GM19463 (cell line): Measurements from ENCODE around the gene ATAD2B.

ENCODE experiments used
- ATAC-seq: cut with Tn5 transposase; IDR thresholded peaks from one replicate; pipeline ENCODE4 v1.9.1; 2021; ENCODE audit warnings: mild to moderate bottlenecking, moderate library complexity; ENCODE audit not compliant: unreplicated experiment

The ATAD2B gene

DNA sequence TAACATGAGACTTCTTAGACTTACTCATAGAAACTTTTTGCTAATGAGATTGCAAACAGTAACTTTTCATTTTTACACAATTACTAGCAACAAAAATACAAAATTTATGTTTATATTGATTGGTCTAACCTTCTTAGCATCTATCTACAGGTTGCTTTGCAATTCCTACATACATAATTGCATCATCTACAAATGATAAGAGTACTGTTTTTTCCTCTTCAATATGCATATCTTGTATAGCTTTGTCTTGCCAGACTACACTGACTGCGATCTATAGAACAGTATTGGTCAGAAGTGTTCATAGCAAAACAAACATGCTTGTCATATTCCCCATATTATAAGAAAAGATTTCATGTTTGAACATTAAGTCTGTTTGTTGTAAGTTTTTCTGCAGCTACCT, 87.9 kb downstream of the ATAD2B start:
- ATAC-seq = no peak

DNA sequence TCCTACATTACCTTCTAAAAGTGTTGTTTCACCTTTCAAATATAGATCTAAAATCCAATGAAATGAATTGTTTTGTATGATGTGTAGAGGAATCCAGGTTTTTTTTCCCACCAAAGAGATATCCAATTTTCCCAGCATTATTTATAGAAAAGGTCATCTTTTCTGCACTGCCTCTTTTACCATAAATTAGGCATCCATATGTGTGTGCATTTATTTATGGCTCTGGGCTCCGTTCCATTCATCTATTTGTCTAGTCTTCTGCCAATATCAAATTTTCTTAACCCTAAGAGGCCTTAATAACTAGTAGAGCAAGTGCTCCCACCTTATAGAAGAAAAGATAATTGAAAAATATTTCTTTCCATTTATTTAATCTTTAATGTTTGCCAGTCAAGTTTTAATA, 88.3 kb downstream of the ATAD2B start:
- no peak for ATAC-seq

DNA sequence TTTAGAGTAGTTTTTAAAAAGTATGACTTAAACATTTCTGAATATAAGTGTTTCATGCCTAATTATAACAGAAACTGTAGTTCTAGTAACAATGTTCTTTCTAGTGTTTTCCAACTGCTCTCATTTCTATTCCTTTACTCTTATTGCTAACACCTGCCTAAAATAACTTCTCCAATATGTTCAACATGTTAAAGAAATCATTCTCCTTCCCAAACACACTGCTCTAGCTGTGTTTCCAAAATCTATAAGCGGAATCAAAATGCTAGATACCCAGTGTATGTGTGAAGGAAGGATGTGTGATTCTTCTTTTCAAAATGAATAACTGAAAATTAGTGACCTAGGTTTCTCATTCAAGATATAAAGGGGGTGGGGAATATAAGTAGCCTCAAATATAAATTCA, 89.1 kb downstream of the ATAD2B start:
- ATAC-seq = no peak

DNA sequence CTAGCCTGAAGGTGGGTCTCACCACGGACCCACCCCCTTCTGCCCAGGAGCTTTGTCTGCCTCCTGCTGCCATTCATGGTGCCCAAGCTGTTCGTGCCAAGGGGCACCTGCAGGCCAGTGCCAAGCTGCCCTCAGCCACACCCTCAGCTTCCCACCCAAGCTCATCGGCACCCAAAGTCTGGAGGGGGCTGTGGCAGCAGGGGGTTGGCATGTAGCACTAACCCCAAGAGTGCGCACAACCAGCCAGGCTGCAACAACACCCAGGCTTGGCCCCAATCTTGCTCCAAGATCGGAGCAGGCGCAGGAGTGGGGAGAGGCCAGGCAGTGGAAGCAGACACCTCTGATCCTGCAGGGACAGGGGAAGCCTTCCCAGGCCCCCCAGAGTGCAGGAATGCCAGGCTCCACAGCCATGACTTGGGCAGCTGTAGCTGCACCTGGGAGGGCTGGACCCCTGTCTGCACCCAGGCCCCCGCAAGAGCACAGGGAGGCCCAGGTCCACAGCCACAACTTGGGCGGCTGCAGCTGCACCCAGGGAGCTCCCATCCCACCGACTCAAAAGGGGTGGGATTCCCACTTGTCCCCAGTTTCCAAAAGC, 89.9 kb downstream of the ATAD2B start:
- no peak for ATAC-seq

DNA sequence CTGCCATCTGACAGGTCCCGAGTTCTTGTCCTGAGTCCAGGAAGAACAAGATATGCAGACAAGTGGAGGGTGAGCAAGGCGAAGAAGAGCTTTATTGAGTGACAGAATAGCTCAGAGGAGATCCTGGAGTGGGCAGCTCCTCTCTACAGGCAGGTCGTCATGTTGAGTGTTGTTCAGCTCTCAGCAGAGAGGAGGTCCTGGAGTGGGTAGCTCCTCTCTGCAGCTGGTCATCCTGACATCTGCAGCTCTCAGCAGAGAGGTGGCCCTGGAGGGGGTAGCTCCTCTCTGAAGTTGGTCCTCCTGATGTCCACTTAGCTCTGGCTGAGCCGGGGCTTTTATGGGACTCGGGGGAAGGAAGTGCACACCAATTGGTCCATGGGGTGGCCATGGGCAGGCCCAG, 90.4 kb downstream of the ATAD2B start:
- no peak for ATAC-seq

DNA sequence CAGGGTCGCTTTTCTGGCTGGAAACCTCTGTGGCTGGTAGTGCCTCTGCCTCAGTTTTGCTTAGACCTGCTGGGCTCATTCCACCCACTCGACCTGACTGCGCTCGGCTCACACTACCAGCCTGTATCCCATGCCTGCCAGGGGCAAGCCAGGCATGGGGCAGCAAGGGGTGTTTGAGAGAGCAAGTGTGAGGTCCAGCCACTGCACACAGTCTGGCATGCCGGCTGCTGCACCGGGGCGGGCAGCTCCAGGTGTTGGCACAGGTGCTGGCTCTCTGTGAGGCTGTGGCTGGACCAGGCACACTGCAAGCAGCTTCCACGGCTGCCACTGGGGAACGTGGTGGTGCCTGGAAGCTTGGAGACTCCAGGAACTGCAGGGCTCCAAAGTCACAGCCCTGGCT, 90.9 kb downstream of the ATAD2B start:
- no peak for ATAC-seq

DNA sequence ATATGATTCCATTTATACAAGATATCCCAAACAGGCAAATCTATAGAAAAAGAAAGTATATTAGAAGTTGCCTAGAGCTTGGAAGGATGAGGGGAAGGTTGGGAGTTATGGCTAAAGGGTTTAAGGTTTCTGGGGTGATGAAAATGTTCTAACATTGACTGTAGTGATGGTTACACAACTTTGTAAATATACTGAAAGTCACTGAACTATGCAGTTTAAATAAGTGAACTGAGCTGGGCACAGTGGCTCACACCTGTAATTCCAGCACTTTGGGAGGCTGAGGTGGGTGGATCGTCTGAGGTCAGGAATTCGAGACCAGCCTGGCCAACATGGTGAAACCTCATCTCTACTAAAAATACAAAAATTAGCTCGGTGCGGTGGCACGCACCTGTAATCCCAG, 91.5 kb downstream of the ATAD2B start:
- ATAC-seq = no peak

DNA sequence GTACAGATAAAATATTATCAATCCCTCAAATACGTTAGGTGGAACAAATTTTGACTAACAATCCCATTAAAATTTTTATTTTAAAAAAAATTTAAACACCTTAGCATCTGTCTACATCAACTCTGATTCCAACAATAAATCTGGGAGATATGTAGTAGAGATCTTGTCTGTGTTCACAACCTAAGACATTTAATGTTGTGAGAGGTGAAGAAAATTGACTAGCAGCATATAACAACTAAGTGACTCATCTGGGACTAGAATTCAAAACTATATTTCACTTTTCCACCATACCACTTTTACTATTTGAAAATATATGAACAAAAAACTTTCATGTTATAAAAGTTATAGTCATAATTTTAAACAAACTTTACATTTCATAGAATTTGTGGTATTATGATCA, 97.9 kb downstream of the ATAD2B start:
- no peak for ATAC-seq

DNA sequence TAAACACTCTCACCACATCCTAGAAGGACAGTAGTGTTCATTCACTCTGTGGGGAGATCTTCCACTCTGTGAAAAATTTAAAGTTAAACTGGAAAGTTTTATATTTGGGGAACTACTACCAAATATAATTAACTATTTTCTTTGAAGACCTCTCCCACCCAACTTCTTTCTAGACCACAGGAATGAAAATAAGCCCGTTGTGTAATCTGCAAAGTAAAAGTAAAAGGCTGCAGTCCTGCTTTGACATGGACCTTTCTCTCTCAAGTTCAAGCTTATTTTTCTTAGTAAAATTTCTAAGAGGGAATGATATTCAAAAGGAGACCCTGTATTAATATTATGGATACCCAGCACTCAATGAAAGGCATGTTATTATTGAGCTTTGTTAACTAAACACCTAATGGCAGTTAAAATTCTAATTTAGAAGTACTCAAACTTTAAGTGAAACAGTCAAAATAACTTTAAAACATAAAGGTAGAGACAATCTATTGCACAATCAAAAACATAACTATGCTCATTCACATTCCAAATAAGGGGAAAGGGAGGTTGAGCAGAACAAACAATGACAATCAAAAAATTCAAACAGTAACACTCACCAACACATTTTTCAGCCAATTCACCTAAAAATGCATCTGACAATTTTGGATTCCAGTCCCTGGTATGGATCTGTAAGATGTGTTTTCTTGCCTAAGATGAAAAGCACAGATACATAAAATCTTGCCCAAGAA, 98.5 kb downstream of the ATAD2B start:
- ATAC-seq = no peak

DNA sequence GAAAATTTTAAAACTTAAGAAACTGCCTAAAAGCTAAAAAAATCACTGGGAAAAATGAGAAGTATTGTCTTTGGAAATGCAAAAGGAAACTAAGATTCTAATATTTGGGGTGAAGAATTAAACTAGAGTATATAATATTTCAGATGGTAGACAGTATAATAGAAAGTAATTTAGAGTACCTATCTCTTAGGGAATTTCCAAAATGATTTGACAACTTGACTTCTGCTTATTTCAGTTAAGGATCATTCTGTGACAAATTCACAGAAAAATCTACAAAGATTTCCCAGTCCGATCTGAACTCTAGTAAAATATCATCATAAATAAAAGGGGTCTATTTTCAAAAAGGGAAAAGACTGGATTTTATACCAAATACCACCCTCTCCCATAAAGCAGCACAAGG, 99.6 kb downstream of the ATAD2B start:
- ATAC-seq = no peak

DNA sequence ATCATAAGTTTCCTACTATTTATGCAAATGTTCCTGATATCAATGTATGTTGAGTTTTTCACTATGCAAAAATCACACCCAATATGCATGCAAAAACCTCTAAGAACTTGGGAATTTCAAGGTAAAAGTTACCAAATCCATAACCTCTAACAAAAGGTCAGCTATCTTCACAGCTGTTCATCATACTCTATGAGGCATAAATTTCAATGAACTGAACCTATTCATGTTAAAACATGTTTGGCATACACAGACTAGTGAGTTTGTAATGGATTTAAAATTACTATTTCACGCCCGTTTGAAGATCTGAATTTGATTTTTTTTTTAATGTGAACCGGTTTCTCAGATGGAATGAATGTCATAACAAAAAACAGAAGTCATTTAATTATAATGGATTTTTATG, 100.2 kb downstream of the ATAD2B start:
- ATAC-seq = no peak

DNA sequence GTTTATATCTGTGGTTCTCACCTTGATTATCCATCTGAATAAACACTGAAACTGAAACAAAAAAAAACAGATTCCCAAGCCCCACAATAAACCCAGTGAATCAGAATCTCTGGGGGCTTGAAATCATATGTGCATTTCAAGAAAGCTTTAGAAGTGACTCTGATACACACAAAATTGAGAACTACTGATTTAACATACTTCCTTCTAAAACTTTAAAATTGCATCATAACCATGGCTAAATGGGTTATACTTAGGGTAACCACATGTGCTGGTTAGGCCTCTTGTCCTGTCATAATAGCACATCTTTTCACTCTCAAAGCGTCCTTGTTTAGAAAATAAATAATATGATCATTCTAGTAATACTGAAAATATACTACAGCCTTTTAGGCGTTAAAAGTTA, 100.9 kb downstream of the ATAD2B start:
- ATAC-seq = no peak

DNA sequence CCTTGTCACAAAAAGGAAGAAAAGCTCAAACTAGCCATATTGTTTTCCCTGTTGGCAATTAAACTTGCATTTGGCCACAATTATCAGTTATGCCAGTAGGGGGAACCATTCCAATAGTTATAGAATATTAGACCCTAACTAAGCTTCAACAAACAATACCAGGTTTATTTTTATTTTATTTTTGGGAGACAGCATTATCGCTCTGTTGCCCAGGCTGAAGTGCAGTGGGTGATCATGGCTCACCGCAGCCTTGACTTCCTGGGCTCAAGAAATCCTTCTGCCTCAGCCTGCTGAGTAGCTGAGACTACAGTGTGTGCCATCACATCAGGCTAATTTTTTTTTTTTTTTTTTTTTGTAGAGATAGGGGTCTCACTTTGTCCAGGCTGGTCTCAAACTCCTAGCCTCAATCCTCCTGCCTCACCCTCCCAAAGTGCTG, 102.1 kb downstream of the ATAD2B start:
- no peak for ATAC-seq

DNA sequence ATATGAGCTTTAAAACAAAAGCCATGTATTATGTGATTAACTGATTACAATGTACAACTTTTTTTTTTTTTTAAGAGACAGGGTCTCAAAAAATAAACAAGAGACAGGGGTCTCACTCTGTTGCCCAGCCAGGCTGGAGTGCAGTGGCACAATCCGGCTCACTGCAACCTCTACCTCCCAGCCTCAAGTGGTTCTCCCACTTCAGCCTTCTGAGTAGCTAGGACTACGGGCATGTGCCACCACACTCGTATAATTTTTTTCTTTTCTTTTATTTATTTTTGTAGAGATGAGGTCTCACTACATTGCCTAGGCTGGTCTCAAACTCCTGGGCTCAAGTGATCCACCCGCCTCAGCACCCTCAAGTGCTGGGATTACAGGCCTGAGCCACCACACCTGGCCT, 103.1 kb downstream of the ATAD2B start:
- no peak for ATAC-seq

DNA sequence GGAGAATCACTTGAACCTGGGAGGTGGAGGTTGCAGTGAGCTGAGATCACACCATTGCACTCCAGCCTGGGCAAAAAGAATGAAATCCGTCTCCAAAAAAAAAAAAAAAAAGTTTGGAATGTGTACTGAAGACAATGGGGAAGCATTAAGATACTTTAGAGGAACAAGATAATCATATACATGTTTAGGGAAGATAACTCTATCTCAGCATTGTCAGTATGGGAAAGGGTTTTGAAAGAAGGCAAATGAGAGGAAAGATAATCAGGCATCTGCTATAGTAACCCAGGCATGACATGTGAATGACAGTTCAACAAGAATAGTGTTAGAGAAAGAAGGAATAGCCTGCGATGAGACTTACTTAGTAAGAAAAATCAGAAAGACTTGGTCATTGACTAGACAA, 112.0 kb downstream of the ATAD2B start:
- ATAC-seq = no peak

DNA sequence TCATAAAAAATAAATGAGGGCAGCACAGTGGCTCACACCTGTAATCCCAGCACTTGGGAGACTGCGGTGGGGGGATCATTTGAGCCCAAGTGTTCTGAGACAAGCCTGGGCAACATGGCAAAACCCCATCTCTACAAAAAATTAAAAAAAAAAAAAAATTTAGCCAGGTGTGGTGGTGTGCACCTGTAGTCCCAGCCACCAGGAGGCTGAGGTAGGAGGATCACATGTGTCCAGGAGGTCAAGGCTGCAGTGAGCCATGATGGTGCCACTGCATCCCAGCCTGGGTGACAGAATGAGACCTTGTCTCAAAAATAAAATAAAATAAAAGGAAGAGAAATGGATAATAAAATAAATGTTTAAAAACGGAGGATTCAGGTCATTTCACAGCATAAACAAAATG, 113.5 kb downstream of the ATAD2B start:
- ATAC-seq = no peak

DNA sequence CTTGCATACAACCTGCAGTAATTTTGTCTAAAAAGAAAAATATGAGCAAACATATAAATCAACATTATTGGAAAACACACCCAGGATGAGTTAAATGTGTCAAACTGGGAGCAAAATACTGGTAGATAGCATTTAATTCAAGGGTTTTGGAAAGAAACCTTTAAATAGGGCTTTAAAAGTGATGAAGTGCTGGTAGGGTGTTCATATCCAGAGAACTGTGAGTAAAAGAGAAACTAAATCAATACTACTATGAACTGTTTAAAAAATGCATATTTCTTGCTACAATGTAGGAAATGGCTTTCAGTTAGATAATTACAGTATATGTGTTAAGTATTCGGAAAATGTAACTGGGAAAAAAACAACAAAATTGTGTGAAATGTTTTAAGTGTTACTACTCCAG, 117.8 kb downstream of the ATAD2B start:
- no peak for ATAC-seq

DNA sequence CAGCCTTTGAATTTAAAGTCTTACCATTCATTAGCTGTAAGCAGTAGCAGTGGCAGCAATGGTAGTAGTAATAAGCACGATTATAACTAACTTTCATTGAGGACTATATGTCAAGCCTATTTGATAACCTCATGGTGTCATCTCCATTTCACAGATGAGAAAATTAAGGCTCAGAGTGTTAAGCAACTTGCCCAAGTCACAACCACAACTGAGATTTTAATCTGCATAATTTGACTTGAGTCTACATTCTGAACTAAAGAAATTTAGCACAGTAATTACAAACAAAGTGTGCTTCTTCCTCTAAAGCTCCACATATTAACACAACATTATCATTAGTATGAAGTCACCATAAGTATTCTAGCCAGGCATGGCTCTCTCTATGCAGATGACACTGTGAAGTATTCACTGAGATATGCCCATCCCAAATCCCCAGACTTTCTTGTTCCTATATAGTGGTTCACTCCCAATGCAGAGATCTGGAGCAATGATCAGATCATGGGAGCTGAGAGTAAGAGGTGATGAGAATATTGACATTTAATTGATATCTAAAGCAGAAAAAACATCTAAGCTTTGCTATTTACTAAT, 120.2 kb downstream of the ATAD2B start:
- no peak for ATAC-seq

DNA sequence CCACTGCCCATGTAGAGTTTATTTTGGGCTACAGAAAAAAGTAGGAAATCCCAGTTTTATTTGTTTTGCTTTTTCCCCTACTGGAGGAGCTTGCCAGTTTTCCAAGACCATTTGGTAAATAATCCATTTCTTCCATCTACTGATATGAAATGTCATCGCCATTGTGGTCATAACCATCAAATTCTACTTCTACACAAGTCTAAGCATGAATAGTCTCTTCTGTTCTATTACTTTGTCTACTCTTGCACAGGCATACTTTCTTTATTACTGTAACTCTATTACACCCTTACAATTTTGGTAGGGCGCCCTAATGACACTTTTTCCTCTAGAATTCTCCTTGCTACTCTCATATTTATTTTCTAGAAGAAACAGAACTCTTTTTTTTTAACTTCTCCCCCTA, 120.7 kb downstream of the ATAD2B start:
- ATAC-seq = no peak

DNA sequence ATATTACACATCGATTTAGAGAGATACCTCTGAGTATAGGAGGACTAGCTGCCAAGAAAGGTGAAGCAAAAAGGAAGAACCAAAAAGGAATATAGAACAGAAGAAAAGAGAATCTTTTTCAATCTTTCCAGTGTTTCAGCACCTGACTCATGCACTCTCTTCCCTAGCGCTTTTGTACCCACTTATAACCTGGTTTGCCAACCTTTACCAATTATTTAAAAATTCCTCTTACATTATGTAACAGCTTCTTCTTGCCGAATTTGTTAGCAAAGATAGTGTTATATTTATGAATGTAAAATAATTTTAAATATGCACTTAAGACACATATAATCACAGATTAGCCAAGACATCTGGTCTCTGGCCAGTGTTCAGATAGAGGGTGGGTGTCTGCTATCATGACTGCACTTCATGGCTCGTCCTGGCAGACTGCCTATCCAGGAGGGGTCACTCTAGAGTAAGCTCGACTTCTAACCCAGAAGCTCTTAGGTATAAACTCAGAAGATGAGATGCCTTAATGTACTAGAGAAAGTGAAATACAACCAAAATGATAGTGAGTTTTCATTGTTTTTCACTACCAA, 122.9 kb downstream of the ATAD2B start:
- ATAC-seq = no peak

DNA sequence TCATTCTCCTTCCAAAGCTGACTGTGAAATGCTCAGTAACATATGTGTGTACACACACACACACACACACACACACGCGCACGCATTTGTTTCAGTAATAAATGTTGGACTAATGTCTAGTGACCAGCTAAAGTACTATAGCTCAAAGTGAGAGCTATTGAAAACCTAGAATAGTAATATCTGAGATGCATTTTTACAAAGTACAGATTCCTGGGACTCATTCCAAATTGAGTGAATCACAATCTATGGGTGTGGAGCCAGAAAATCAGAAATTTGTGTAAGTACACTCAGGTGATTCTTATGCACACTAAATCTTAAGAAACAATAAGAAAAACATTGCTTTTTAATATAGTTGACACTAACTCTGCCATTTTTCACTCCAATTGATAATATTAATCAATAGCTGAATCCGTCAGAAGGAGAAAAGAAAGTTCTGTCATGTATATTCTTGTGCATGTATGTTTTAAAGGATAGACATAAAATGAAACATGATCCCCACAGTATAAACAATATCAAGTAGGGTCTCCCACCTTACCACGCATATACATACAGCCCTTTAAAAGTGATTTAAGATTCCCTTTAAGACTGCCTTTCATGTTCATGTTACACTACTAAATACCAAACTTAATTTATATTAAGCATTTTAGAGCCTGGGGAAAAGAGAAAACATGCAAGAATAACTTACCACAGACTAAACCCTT, 123.5 kb downstream of the ATAD2B start:
- ATAC-seq = no peak

DNA sequence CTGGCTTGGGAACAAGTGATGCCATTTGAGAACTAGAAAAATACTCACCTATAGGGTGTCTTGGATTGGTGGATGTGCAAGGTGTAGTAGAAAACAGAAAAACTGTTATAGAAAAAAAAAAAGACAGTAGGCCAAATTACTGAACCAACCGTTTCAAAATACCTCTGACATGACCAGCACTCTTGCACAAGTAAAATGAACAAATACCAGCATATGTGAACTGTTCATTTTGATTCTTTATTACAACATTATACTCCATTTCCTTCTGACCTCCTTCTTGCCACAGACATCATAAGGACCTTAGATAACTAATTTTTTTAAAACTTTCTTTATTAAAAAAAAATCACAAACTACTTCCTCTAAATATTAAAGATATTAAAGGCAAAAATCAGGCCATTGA, 125.5 kb downstream of the ATAD2B start:
- ATAC-seq = no peak
